HG03039 (cell line): ENCODE results near the gene SLC38A6.

ENCODE experiments used
- ATAC-seq: cut with Tn5 transposase; IDR thresholded peaks from one replicate; pipeline ENCODE4 v1.9.1; 2021; ENCODE audit warnings: mild to moderate bottlenecking, moderate library complexity; ENCODE audit not compliant: unreplicated experiment

SLC38A6 gene

DNA sequence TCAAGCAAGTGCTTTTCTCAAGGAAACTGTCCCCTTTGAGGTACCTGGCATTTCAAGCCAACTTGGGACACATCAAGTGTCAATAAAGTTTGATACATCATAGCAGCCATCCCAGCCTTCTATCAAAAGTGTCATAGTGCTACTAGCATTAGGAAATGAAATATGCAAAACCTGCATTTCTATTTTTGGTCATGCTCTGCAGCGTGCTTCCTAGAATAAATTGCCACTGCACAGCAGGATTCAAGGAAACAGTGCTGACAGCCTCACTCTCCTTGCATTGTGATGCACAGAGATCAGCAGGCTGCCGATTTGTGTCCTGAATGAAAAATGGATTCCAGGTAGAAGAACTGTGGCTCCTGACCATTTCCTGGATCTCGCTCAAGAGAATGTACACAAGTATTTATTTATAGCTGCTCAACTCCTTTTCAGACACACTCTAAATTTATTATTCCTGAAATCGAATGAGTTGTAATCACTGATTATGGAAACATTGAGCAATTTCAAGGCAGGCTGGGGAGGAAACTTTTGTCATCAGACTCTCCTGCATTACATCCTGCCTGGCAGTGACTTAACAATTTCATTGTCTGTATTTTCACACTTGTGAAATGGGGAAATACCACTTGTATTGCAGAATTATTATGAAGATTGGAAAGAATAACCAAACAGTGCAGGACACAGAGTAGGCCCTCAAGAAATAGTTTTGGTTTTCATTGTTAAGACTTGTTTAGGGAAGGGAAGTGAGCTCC is 120.9 kb downstream of the SLC38A6 start:
- ATAC-seq, result no peak
